Smooth muscle cell (in vitro differentiated cells): ENCODE measurements around the gene PIEZO2. TPM values are rescaled to one million over a fixed set of nuclear protein-coding genes. Genes with fewer than 3 reads are reported as not detected.

ENCODE experiments used
- DNase-seq: peaks from one replicate; lab custom pipeline; 2025; ENCODE audit not compliant: unreplicated experiment; lab: John Stamatoyannopoulos, UW
- H2AFZ ChIP-seq: fragments of 200-600 bp; sonication (generic); 2 replicates; pipeline ENCODE4 v1.6.0; 2016; ENCODE audit warnings: antibody characterized with exemption, low read depth, mild to moderate bottlenecking
- H3F3A ChIP-seq: fragments of 200-600 bp; sonication (generic); 2 replicates; pipeline ENCODE4 v1.6.0; 2017; ENCODE audit warnings: antibody characterized with exemption, low read depth
- H3K27ac ChIP-seq: fragments of 200-600 bp; sonication (generic); 2 replicates; pipeline ENCODE4 v1.5.1; 2016; ENCODE audit warnings: low read depth, mild to moderate bottlenecking
- H3K27me3 ChIP-seq: fragments of 200-600 bp; sonication (generic); 2 replicates; pipeline ENCODE4 v1.6.1; 2016; ENCODE audit warnings: low read depth, mild to moderate bottlenecking
- H3K36me3 ChIP-seq: fragments of 200-600 bp; sonication (generic); 2 replicates; pipeline ENCODE4 v1.5.1; 2016; ENCODE audit warnings: low read depth
- H3K4me1 ChIP-seq: fragments of 200-600 bp; sonication (generic); 2 replicates; pipeline ENCODE4 v1.5.1; 2016; ENCODE audit warnings: low read depth
- H3K4me2 ChIP-seq: fragments of 200-600 bp; sonication (generic); 2 replicates; pipeline ENCODE4 v1.6.0; 2016; ENCODE audit warnings: mild to moderate bottlenecking
- H3K4me3 ChIP-seq: fragments of 200-600 bp; sonication (generic); 2 replicates; pipeline ENCODE4 v1.5.1; 2016; ENCODE audit warnings: mild to moderate bottlenecking
- H3K79me2 ChIP-seq: fragments of 200-600 bp; sonication (generic); 2 replicates; pipeline ENCODE4 v1.6.0; 2016; ENCODE audit warnings: low read depth, mild to moderate bottlenecking
- H3K9ac ChIP-seq: fragments of 200-600 bp; sonication (generic); 2 replicates; pipeline ENCODE4 v1.6.0; 2016; ENCODE audit warnings: low read depth
- H3K9me3 ChIP-seq: fragments of 200-600 bp; sonication (generic); replicated peaks from 2 replicates; pipeline ENCODE4 v1.5.1; 2016; ENCODE audit warnings: low read depth
- H4K20me1 ChIP-seq: fragments of 200-600 bp; sonication (generic); 2 replicates; pipeline ENCODE4 v1.6.0; 2016; ENCODE audit warnings: low read depth
- CTCF ChIP-seq: fragments of 200-600 bp; sonication (generic); IDR thresholded peaks from 2 replicates; pipeline ENCODE4 v1.5.1; 2017; ENCODE audit warnings: borderline replicate concordance, mild to moderate bottlenecking, antibody characterized with exemption; ENCODE audit not compliant: insufficient read depth, poor library complexity, severe bottlenecking
- WGBS: methylation state at CpG from one replicate; pipeline ENCODE4 v1.1.7; 2016; ENCODE audit warnings: low lambda C conversion rate; 5-methylcytosine and 5-hydroxymethylcytosine counted together
- polyA plus RNA-seq: library from polyadenylated mRNA; unstranded; fragments of >200 nt; fragmentation: Nextera tagmentation; extraction: Ambion mirVana; gene quantifications from 2 replicates; pipeline ENCODE4 v1.2.1, GENCODE V29; 2016
- total RNA-seq: library from RNA; depleted of rRNA; stranded (reverse); fragments of >200 nt; gene quantifications from 2 replicates; pipeline ENCODE4 v1.2.3, GENCODE V29; 2014

Gene PIEZO2
- total and polyA plus RNA-seq, 2 experiments from 2014 or later = 1.3 to 4.7 TPM

DNA sequence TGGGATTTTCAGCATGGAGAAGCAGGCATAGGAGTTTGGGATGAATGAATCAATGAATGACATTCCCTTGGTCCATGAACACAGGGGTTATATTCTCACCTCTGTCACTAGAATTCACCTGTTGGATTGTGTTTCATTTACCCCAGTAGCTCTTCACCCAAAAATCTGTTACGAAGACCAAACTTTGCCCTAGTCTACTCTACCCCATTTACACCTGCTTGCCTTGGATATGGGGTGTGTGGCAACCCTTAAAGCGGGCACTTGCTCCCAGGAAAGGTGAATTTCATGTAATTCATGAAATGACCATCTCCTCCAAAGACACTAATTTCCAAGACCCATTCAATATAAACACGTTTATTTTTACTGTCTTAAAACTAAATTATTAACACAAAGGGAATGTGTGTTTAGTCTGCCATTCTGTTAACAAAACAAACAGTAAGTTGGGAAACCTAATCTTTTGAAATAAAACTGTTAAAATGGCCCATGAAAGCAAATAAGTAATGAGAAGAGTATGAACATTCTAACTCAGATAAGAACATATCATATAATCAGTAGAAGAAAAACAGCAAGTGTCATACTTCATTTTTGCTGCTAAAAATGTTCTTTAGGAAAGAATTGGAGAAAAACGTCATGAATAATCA lies 355.5 kb downstream of the PIEZO2 start:
- no peaks in the 10 kb centered on the region for H3K27me3 ChIP-seq
- no peak overlapping the region for H3K4me2 ChIP-seq
- H3K4me3 ChIP-seq = no peak overlapping the region
- H3K9ac ChIP-seq = no peak overlapping the region
- no peak overlapping the region for H2AFZ ChIP-seq
- H4K20me1 ChIP-seq = no peaks in the 10 kb centered on the region
- TF ChIP-seq CTCF = no peak
- no peaks in the 10 kb centered on the region for H3K36me3 ChIP-seq
- H3K9me3 ChIP-seq = no peaks in the 10 kb centered on the region
- no peaks in the 10 kb centered on the region for H3K79me2 ChIP-seq
- no peaks in the 10 kb centered on the region for H3F3A ChIP-seq
- no peak for DNase-seq
- H3K27ac ChIP-seq = no peak overlapping the region
- 76% methylated on average over 4 of the region's 4 CpGs for WGBS
- no peaks in the 10 kb centered on the region for H3K4me1 ChIP-seq

DNA sequence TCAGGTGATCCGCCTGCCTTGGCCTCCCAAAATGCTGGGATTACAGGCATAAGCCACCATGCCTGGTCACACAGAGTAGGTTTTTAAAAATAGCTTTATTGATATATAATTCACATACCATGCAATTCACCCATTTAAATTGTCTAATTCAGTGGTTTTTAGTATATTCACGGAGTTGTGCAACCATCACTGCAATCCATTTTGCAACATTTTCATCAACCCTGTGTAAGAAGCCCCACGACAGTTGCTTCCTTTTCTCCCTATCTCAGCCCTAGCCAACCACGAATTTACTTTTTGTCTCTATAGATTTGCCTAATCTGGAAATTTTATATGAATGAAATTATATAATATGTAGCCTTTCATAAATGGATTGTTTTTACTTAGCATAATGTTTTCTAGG lies 357.2 kb downstream of the PIEZO2 start:
- DNase-seq = no peak
- WGBS = 83% methylated on average over 4 of the region's 4 CpGs
- H3K27me3 ChIP-seq = no peaks in the 10 kb centered on the region

DNA sequence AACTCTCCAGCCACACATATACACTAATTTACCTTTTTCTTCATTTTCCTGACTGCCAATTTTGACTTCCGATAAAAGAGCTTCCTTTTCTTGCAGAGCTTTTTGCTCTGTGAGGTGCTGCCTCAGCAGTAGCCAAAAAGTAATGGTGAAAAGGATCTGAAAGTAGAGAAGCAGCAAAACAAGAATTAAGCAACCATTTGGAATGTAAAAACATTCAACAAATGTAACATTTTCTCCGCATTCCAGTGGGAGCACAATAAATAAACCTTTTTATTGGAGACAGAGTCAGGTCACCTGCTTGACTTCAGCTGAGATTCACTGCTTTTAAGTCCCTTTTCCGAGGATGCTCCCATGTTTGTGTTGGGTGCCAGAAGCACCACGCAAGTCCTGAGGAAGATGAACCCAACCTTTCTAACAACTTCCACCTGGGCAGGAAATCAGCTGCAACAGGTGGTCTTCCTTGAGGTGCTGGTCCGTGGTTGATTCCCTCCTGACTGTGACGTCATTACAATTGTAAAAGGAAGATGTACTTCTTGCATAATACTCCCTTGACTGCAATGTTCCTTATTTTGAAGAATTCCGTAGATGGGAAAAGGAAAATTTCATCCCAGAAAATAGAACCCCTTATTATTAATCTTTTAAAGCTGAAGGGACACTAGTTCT lies 358.1 kb downstream of the PIEZO2 start:
- H3K27ac ChIP-seq = no peak overlapping the region
- H2AFZ ChIP-seq = no peak overlapping the region
- no peak overlapping the region for H3K4me2 ChIP-seq
- DNase-seq = no peak
- H3K9ac ChIP-seq = no peak overlapping the region
- TF ChIP-seq CTCF = no peak
- WGBS = 83% methylated on average over 7 of the region's 7 CpGs
- no peak overlapping the region for H3K4me3 ChIP-seq
- H3K27me3 ChIP-seq = no peaks in the 10 kb centered on the region
- H3F3A ChIP-seq = no peaks in the 10 kb centered on the region
- no peaks in the 10 kb centered on the region for H3K79me2 ChIP-seq
- H3K9me3 ChIP-seq = no peaks in the 10 kb centered on the region
- no peaks in the 10 kb centered on the region for H4K20me1 ChIP-seq
- no peaks in the 10 kb centered on the region for H3K4me1 ChIP-seq
- H3K36me3 ChIP-seq = no peaks in the 10 kb centered on the region

More for the DNA sequence above, 357.2 kb downstream of the PIEZO2 start:
- Histone ChIP-seq H3K36me3 (no peaks in the 10 kb centered on the region), H2AFZ (no peak overlapping the region), H3K4me2 (no peak overlapping the region), H3K4me3 (no peak overlapping the region), H3K79me2 (no peaks in the 10 kb centered on the region), H3K9ac (no peak overlapping the region), H3F3A (no peaks in the 10 kb centered on the region), H3K9me3 (no peaks in the 10 kb centered on the region), H4K20me1 (no peaks in the 10 kb centered on the region), H3K4me1 (no peaks in the 10 kb centered on the region), H3K27ac (no peak overlapping the region)
- TF ChIP-seq CTCF = no peak

- H3K4me2 ChIP-seq = no peak overlapping the region
- no peak for DNase-seq
- H3K4me1 ChIP-seq = no peaks in the 10 kb centered on the region
- H3K9ac ChIP-seq = no peak overlapping the region
- TF ChIP-seq CTCF = no peak
- no peak overlapping the region for H3K27ac ChIP-seq
- no peak overlapping the region for H3K4me3 ChIP-seq
- H3K79me2 ChIP-seq = no peaks in the 10 kb centered on the region
- no peaks in the 10 kb centered on the region for H4K20me1 ChIP-seq
- H3F3A ChIP-seq = no peaks in the 10 kb centered on the region
- no peak overlapping the region for H2AFZ ChIP-seq
- H3K36me3 ChIP-seq = no peaks in the 10 kb centered on the region
- no peaks in the 10 kb centered on the region for H3K9me3 ChIP-seq
- WGBS = 77% methylated on average over 2 of the region's 2 CpGs
- H3K27me3 ChIP-seq = no peaks in the 10 kb centered on the region
Observed at GRCh38 chr18:10789180-10789579, 360.2 kb downstream of the PIEZO2 start.
